Stimulated activated CD4-positive, alpha-beta T cell treated with anti-CD3 and anti-CD28 coated beads, Interleukin-2, amount 100 ng/mL, for 4 hours (primary cell): ENCODE data around the gene FAIM.
"Not testable (repeated sequence)": the region's sequence is repeated elsewhere in the genome, so short reads cannot be mapped to it uniquely, and the experiment has no call there.

Experiments
- DNase-seq: peaks from one replicate; pipeline ENCODE4 v3.0.0-alpha.2; 2020; ENCODE audit warnings: low read depth

FAIM gene, protein sequence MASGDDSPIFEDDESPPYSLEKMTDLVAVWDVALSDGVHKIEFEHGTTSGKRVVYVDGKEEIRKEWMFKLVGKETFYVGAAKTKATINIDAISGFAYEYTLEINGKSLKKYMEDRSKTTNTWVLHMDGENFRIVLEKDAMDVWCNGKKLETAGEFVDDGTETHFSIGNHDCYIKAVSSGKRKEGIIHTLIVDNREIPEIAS

DNA sequence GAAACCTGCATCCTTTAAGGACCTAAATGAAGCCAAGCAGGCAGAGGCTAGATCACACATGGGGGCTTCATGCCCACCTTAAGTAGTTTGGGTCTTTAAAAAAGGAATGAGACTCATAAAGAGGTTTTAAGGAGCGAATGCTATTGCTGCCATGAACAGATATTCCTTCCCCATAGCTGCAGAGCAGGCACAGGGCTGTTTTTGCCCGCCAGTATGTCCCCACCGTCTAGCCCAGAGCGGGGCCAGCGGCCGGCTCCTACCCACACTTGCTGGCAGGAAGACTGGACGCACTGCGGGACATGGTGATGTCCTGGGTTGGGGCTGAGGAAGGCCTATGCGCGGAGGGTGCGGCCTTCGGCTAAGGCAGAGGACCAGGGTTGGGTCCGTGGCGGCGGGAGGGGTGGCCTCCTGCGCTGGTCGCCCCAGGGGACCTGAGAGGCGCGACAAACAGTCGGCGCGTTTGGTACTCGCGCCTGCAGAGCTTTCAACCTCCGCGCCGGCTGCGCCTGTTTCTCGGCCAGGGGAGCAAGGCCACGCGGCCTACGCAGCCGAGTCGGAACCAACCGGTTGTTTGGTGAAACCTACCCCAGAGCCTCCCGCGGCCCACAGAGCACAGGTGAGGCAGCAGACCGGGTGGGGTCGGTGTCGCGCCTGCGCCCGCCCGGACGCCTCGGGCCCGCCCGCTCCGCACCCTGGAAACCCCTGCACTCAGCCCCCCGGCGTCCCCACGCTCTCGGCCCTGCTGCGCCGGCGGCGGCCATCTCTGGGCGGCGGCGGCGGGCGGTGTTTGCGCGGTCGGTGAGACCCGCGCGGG, at the start of gene FAIM:
TSS of gene FAIM (plus strand) at position 450 of the 814 bp plus-strand sequence. CDS start 10,956 bp downstream, outside the sequence.
- DNase-seq, result peak; percentile 41

DNA sequence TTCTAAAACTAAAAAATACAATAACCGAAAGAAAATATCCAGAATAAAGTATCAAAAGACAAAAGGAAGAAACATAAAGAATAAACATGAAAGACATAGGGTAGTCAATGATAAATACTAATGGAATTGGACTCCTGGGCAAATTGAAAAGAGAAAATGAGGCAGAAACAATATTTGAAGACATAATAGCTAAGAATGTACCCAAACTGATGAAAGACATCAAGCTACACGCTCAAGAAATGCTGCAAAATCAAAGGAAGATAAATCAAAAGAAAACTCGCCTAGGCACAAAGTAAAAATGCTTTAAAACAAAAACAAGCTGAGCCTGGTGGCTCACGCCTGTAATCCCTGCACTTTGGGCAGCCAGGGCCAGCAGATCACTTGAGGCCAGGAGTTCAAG, 49.4 kb upstream of the FAIM start:
- DNase-seq, result no peak

DNA sequence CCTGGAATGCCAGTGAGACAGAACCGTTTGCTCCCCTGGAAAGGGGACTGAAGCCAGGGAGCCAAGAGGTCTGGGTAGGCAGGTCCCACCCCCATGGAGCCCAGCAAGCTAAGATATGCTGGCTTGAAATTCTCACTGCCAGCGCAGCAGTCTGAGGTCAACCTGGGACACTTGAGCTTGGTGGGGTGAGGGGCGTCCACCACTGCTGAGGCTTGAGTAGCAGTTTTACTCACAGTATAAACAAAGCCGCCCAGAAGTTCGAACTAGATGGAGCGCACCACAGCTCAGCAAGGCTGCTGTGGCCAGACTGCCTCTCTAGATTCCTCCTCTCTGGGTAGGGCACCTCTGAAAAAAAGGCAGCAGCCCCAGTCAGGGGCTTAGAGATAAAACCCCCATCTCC, 48.1 kb upstream of the FAIM start:
- no peak for DNase-seq

DNA sequence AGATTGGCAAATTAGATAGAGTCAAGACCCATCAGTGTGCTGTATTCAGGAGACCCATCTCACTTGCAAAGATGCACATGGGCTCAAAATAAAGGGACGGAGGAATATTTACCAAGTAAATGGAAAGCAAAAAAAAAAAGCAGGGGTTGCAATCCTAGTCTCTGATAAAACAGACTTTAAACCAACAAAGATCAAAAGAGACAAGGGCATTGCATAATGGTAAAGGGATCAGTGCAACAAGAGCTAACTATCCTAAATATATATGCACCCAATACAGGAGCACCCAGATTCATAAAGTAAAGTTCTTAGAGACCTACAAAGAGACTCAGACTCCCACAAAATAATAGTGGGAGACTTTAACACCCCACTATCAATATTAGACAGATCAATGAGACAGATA, 45.7 kb upstream of the FAIM start:
- not testable (repeated sequence) for DNase-seq

DNA sequence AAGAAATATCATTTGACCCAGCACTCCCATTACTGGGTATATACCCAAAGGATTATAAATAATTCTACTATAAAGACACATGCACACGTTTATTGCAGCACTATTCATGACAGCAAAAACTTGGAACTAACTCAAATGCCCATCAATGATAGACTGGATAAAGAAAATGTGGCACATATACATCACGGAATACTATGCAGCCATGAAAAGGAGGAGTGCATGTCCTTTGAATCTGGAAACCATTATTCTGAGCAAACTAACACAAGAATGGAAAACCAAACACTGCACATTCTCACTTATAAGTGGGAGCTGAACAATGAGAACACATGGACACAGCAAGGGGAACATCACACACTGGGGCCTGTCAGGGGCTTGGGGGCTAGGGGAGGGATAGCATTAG, 42.3 kb upstream of the FAIM start:
- not testable (repeated sequence) for DNase-seq

DNA sequence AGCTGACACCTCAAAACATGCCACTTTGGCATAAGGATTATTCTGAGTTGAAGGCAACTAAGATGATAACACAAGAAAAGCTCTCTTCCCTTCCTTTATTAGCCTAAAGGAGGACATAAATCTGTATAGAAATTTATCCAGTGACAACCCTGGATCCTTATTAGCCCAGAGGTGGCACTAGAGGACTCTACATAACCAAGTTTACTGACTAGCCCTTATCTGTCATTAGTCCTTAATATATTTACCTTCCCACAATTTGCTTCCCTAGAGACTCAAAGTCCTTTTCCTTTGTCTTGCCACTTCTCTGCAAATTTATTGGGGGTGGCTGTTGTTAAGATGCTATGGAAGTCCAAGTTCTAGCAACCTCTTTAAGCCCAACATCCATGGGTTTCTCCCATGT, 41.2 kb upstream of the FAIM start:
- DNase-seq, result no peak

DNA sequence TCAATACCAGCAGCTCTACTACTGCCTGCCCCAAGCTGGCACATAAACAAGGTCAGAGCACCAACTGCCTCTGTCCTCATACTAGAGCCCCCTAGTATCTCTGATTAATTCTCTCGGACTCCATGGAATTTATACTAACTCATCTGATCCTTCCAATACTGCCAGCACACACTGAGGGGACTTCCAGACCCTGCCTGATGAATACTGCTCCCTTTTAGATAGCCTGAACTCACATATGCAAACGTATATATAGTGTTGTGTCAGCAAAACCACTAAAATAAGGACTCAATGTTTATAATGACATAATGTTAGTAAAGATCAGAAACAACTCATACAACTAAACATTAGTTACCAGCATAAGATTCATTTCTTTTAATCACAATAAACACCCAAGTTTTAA, 39.5 kb upstream of the FAIM start:
- DNase-seq, result no peak

DNA sequence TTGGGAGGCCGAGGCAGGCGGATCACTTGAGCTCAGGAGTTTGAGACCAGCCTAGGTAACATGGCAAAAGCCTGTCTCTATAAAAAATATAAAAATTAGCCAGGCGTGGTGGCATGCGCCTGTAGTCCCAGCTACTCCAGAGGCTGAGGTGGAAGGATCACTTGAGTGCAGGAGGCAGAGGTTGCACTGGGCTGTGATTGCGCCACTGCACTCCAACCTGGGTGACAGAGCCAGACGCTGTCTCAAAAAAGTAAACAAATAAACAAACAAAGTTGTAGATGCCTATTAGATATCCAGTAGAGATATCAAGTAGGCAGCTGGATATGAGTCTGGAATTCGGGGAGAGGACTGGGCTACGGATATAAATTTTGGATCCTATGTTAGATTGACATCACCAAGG, 38.9 kb upstream of the FAIM start:
- DNase-seq, result not testable (repeated sequence)

DNA sequence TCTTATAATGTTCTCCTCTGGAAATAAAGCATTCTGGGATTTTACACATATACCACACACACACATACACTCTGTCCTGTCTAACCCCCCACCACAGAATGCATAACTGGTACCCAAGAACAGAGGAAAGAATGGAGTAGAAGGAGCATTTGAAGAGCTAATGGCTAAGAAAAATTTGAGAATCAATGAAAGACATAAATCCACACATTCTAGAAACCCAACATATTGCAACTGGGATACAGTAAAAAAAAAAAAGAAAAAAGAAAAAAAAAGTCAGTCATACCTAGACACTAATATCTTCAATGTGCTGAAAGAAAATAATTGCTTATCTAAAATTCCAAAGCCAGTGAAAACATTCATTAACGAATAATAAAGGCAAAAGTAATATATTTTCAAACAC, 35.4 kb upstream of the FAIM start:
- no peak for DNase-seq

DNA sequence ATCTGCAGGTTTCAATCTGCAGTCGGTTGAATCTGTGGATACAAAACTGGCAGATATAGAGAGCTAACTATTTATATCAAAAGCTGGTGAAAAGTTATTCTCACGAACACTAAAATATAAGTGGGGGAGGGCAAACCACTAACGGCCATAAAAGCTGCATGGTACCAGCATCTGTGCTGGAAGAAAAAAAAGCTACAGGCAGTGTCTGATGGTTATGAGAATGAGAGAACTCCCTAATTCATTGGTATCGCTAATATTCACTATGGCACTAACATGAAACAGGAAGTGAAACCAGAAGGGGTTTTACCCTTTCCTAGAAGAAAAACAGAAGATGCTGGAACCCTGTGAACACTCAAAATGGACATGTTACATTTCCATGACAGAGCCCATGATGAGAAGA, 30.4 kb upstream of the FAIM start:
- no peak for DNase-seq

DNA sequence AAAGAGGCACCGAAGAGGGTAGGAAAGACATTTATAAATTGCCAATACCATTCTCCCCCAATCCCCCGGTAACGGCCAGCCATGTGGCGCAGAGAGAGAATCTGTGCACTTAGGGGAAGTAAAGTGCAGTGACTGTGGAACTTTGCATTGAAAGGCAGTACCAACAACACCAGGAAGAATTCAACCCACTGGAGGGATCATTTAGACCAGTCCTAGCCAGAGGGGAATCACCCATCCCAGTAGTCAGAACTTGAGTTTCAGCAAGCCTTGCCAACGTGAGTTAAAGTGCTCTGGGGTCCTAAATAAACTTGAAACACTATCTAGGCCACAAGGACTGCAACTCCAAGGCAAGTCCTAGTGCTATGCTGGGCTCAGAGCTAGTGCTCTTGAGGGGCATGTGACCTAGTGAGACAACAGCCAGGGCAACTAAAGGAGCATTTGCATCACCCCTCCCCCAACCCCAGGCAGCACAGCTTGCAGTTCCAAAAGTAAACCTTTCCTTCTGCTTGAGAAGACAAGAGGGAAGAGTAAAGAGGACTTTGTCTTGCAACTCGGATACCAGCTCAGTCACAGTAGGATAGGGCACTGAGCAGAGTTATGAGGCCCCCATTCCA, 29.5 kb upstream of the FAIM start:
- DNase-seq, result no peak

DNA sequence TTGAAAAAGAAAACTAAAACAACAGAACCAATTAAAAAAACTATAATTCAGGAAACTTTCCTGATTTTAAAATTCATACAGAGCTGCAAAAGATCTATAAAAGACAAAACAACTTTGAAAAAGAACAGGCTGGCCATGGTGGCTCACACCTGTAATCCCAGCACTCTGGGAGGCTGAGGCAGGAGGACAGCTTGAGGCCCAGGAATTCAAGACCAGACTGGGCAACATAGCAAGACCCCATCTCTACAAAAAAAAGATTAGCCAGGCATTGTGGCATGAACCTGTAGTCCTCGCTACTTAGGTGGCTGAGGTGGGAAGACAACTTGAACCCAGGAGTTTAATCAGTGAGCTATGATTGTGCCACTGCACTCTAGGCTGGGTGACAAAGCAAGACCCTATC, 21.2 kb upstream of the FAIM start:
- no peak for DNase-seq

DNA sequence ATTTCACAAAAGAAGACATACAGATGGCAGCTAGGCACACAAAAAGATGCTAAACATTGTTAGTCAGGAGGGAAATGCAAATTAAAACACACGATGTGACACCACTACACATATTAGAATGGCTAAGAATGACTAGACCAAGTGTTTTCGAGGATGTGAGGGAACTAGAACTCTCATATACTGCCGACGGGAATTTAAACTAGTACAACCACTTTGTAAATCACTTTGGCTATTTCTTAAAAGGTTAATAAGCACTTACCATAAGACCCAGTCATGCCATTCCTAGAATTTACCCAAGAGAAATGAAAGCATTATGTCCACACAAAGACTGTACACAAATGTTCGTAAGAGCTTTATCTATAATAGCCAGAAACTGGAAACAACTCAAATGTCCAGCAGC, 20.1 kb upstream of the FAIM start:
- no peak for DNase-seq

DNA sequence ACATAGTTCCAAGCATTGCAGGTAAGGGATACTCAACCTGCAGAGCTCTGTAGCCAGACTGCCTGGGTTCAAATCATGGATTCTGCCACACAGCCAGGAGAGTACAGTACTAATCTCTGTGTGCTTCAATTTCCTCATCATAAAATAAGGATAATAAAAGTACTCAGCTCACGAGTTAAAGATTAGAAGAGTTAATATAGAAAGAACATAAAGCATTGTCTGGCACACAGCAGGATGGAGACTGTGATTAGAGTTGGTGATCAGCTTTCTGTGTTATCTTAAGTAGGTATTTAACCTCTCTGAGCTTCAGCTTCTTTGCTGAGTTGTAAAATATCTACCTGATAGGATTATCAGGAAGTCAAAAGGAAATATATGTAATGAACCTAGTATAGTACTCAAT, 17.2 kb upstream of the FAIM start:
- no peak for DNase-seq

DNA sequence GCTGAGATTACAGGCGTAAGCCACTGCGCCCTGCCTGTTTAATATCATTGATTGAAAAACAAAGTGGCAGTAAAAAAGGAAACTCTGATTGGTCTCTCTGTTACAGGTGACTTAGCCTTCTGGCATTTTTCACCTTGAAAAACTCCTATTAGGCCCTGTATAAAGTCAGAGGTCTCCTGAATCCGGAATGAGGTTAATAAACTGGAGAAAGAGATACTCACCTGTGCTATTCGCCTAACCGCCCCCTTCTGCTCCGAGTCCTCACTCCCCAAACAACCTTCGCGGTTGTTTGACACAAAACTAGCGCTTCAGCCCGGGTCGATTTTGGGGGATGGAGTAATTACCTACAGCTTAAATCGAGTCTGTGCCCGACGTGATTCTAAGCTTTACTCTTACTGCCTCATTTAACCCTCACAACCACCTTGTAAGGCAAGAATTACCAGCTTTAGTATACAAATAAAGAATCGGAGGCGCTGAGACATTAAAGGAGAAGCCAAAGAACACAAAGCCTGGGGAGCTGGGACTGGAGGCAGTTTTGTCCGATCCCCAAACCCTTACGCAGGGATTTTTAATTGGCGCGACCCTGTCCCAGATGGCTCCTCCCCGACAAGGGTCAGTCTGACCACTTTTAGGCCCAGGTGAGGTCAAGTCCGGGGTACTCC, 15.0 kb upstream of the FAIM start:
- no peak for DNase-seq

DNA sequence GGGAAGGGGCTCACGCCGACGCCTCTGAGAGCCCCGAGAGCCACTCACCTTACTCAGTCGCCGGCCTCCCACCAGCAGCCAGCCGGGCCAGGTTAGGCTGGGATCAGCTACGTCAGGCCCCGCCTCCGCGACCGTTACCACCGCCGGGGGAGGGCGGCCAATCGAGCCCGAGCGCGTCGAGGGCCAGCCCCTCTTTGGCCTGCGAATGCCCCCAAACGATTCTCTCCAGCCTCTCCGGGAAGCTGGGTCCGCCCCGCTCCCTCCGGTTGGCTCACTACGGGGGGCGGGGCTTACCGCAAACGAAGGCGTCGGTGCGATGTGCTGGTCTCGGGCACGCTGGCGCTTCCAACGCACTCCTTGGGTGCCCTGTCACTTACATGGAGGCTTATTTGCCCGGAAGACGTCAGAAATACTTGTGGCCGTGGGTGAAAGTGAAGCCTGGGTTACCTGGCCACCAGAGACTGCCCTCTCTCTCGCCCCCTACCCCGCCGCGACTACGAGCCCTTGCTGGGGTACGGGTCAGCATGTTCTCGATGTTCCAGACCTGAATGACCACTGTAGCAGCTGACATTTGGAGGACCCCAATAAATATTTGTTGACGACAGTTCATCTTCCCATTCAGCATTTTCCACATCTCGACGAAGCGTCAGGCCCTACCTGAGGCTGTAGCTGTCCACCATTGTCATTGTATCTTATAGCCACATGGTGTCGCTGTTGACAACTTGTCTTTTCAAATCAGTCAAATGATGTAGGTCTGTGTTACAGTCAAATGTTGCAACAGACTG, 14.2 kb upstream of the FAIM start, which contains the start of gene CEP70:
TSS of gene CEP70 (minus strand) at position 111 of the 785 bp plus-strand sequence. CDS start 21,333 bp downstream, outside the sequence.
- DNase-seq, result peak; percentile 78

DNA sequence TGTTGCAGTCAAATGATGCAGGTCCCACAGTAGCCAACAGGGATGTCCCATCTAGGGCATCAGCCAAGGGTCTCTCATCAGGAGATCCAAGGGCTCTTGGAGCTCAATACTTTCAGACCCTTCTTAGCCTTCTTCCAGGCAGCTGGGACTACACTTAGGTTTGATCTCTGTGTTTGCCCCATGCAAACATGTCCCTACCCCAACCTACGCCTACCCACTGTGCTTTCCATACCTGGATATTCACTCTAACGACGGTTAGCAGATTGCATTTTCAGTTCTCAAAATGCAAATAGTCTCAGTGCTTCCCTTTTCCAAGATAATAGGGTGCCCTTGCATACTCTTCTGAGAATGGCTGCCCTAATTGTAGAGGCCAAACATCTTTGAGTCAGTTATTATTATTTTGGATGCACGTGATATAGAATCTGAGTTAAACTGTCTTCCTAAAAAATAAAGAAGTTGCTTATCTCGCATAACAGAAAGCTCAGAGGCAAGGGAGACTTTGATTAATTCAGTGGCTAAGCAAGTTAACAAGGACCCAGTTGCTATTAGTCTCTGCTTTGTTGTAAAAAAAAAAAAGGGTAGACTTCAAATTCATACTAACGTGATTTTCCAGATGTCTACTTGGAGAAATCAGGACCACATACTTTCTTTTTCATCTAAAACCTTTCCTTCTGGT, 13.5 kb upstream of the FAIM start:
- DNase-seq, result no peak

DNA sequence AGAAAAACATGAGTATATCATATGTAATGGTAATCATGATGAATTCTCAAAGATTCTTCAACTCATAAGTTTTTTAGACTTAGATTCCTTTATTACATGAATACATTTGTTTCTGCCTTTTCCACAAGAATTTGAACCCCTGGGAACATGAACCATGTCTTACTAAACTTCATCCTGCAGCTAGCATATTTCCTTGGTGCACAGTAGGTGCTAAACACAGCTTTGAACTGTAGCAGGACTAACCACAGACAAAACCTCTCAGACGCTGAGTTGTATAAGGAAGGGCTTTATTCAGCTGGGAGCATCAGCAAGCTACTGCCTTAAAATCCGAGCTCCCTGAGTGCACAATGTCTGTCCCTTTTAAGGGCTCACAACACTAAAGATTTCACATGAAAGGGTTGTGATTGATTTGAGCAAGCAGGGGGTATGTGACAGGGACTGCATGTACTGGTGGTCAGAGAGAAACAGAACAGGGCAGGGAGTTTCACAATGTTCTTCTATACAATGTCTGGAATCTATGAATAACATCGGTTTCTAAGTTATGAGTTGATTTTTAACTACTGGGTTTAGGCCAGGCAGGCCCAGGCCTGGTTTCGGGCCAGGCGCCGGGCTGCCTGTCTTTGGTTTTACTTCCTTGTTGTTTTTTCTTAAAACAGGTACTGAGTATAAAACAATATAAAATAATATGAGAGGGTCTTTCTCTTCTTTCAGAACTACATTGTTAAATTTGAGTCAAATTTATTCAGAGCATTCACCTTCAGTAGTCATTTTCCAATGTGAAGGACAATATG, 11.2 kb upstream of the FAIM start:
- not testable (repeated sequence) for DNase-seq

DNA sequence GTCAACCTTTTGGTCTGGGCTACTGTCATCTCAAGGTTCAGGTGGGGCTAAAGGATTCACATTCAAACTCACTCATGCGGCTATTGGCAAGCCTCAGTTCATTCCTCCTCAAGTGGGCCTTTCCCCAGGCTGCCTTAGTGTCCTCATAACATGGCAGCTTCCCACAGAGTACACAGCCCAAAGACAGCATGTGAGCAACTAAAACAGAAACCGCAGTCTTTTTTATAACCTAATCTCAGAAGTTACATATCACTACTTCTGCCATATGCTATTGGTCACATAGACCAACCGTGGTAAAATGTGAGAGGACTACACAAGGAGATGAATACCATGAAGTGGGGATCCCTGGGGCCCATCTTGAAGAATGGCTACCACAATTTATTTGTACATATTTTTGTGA, 10.0 kb upstream of the FAIM start:
- DNase-seq, result no peak

DNA sequence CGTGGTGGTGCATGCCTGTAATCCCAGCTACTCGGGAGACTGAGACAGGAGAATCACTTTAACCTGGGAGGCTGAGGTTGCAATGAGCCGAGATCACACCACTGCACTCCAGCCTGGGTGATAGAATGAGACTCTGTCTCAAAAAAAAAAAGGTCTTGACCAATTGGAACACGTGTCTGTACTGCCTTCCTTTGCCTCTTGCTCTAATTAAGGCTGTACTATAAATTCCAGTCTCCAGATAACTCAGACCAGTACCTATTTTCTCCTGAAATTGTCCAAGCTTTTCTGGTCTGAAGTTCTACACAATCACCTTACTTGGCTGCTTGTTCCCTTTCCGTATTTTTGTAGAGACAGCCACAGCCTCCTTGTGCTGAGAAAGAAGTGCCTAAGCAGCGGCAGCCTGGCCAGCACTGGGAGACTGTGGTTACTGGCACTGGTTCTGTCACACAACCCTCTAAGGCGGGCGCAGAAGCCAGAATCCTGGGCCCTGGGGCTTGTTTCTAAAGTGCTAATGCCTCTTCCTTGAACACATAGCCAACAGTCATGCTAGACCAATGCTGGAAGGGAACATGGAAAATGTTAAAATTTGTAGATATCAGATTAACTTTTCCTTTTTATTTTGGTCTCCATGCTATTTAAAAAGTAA, 8.3 kb upstream of the FAIM start:
- DNase-seq, result no peak
